Small intestine (tissue), 4 donors: ENCODE data around the gene RPRD1A. TPM values are rescaled to one million over a fixed set of nuclear protein-coding genes. Genes with fewer than 3 reads are reported as not detected.

Experiments used
- polyA plus RNA-seq, 4 donors: library from polyadenylated mRNA; stranded (reverse) in 3 of 4; unstranded in 1 of 4; fragments of 200-250 nt in 3 of 4; fragments of 120-200 nt in 1 of 4; gene quantifications; one replicate each; pipeline versions ENCODE4 v1.2.1 to v1.2.3, GENCODE V29; 2013
- donor health status: healthy with polysubstance abuse.
- donor health status: Bipolar disorder and iron deficiency.
- donor health status: healthy.

Gene RPRD1A
- polyA plus RNA-seq, 4 donors: 11.1 to 49.8 (median 19.4) TPM

Other genes with a start within 250 kb of the RPRD1A start
- 10 to 100 TPM in 1 of 4 donors, 1 to 10 TPM in 2, under 1 TPM in 1; 0.89 to 12.0 (median 5.6) TPM for gene SLC39A6, start 61.8 kb upstream of the RPRD1A start, polyA plus RNA-seq
- gene ELP2, start 62.3 kb upstream of the RPRD1A start, polyA plus RNA-seq: 10 to 100 TPM; 30.2 to 93.4 (median 31.7) TPM
- gene MOCOS, start 119.9 kb upstream of the RPRD1A start, polyA plus RNA-seq: 10 to 100 TPM in 3 of 4 donors, 1 to 10 TPM in 1; 3.2 to 19.7 (median 16.7) TPM
- 1 to 10 TPM in 3 of 4 donors, under 1 TPM in 1; 0.22 to 8.1 (median 1.9) TPM for gene FHOD3, start 230.2 kb upstream of the RPRD1A start, polyA plus RNA-seq